Measurements from ENCODE around the gene NUP42.

DNA sequence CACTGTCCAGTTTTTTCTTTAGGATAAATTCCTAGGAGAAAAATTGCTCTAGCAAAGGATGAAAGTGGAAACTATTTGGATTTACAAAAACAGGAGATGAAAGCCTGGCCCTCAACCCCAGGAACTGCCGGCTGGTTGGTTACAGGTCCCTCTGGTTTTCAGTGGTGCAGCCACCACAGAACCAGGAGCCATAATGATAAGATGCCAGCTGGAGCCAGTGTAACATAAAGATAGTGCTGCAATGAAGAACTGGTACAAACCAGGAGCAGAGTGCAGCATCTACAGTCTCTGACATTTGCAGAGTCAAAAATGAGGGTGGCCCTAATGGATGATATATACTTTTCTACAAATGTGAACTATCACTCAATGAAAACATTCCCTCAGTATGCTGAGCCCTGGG, 20.4 kb upstream of the NUP42 start:
- TF ChIP-seq HDAC2 (IDR thresholded peaks at IDR 0.05) (no peak), POLR2AphosphoS5 (IDR thresholded peaks at IDR 0.05; ENCODE audit: control insufficient read depth, insufficient read depth, low read depth, low read length) (no peak)
- TF ChIP-seq, protein P1, sequence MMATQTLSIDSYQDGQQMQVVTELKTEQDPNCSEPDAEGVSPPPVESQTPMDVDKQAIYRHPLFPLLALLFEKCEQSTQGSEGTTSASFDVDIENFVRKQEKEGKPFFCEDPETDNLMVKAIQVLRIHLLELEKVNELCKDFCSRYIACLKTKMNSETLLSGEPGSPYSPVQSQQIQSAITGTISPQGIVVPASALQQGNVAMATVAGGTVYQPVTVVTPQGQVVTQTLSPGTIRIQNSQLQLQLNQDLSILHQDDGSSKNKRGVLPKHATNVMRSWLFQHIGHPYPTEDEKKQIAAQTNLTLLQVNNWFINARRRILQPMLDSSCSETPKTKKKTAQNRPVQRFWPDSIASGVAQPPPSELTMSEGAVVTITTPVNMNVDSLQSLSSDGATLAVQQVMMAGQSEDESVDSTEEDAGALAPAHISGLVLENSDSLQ (IDR thresholded peaks at IDR 0.05) = no peak
